ENCODE results near the gene PAGR1. TPM values are rescaled to one million over a fixed set of nuclear protein-coding genes. Genes with fewer than 3 reads are reported as not detected.

Gene PAGR1
- total and polyA plus RNA-seq, 2 of the 13 experiments (the other 11 are each of a cell fraction or from before 2014, with no cell fraction given) = 9.8 to 66.4 TPM

- no peak for TF ChIP-seq HMG20B (CRISPR knock-in tag; conservative IDR thresholded peaks at IDR 0.05)
- TF ChIP-seq NR1H2 (CRISPR knock-in tag; IDR thresholded peaks at IDR 0.05; ENCODE audit: borderline replicate concordance, low read depth) = no peak
- no peak for TF ChIP-seq LRRFIP1 (CRISPR knock-in tag; conservative IDR thresholded peaks at IDR 0.05)
- no peak for TF ChIP-seq ZGPAT (CRISPR knock-in tag; IDR thresholded peaks at IDR 0.05)
- no peak for TF ChIP-seq NR2F2 (IDR thresholded peaks at IDR 0.05; ENCODE audit: borderline replicate concordance, low read depth)
- no peak for TF ChIP-seq SRSF4 (IDR thresholded peaks at IDR 0.05; ENCODE audit: low read depth, low read length, poor library complexity, severe bottlenecking)
- no peak for TF ChIP-seq ZNF709 (CRISPR knock-in tag; IDR thresholded peaks at IDR 0.05)
- no peak for TF ChIP-seq ZNF615 (CRISPR knock-in tag; IDR thresholded peaks at IDR 0.05; ENCODE audit: borderline replicate concordance)
- TF ChIP-seq ZNF292 (CRISPR knock-in tag; IDR thresholded peaks at IDR 0.05; ENCODE audit: borderline replicate concordance, low read depth) = no peak
- no peak for TF ChIP-seq ZNF710 (CRISPR knock-in tag; IDR thresholded peaks at IDR 0.05; ENCODE audit: borderline replicate concordance)
- TF ChIP-seq ZNF446 (CRISPR knock-in tag; IDR thresholded peaks at IDR 0.05) = peak; percentile 54; the same call in 1 of the 2 replicates
- no peak for TF ChIP-seq KAT8 (CRISPR knock-in tag; IDR thresholded peaks at IDR 0.05)
- no peak for TF ChIP-seq HNRNPH1 (optimal IDR thresholded peaks at IDR 0.05; ENCODE audit: low read depth, low read length)
- no peak for TF ChIP-seq ZNF12 (CRISPR knock-in tag; IDR thresholded peaks at IDR 0.05)
- no peak for TF ChIP-seq ZNF225 (CRISPR knock-in tag; IDR thresholded peaks at IDR 0.05)
- TF ChIP-seq ZBTB21 (CRISPR knock-in tag; IDR thresholded peaks at IDR 0.05) = no peak
- 0 out of 2 replicates have a peak, but pooled peaks have one; percentile 38 for TF ChIP-seq SP5 (CRISPR knock-in tag; IDR thresholded peaks at IDR 0.05; ENCODE audit: borderline replicate concordance, low read depth)
- no peak for TF ChIP-seq ZBTB1 (CRISPR knock-in tag; IDR thresholded peaks at IDR 0.05; ENCODE audit: borderline replicate concordance)
- no peak for TF ChIP-seq NFIB (CRISPR knock-in tag; IDR thresholded peaks at IDR 0.05; ENCODE audit: borderline replicate concordance)
- no peak for TF ChIP-seq CEBPG (CRISPR knock-in tag; IDR thresholded peaks at IDR 0.05)
- no peak for TF ChIP-seq NFYC (CRISPR knock-in tag; IDR thresholded peaks at IDR 0.05)
These were observed 9.1 kb upstream of the PAGR1 start (continued) for GRCh38 chr16:29806641-29807425.

Measured in HepG2 (cell line).